Vagina (tissue), 2 donors: ENCODE results near the gene NUB1. TPM values are rescaled to one million over a fixed set of nuclear protein-coding genes. Genes with fewer than 3 reads are reported as not detected.

Experiments
- DNase-seq, 2 donors: peaks; one replicate each; pipeline ENCODE4 v3.0.0-alpha.2; 2017; ENCODE audit errors: extremely low spot score in 2 of 2
- H3K27ac ChIP-seq: fragments of 200-600 bp; sonication (generic); one replicate; pipeline ENCODE4 v1.5.1; 2019
- H3K27me3 ChIP-seq: fragments of 200-600 bp; sonication (generic); one replicate; pipeline ENCODE4 v1.5.1; 2019
- H3K36me3 ChIP-seq, 2 donors: fragments of 200-600 bp; sonication (generic); one replicate each; pipeline ENCODE4 v1.5.1; 2017 to 2019
- H3K4me1 ChIP-seq: fragments of 200-600 bp; sonication (generic); one replicate; pipeline ENCODE4 v1.5.1; 2019
- H3K4me3 ChIP-seq, 2 donors: fragments of 200-600 bp; sonication (generic); 1 replicate in 1 of 2; 2 replicates in 1 of 2; pipeline ENCODE4 v1.5.1; 2016 to 2019
- H3K9me3 ChIP-seq: fragments of 200-600 bp; sonication (generic); one replicate; pipeline ENCODE4 v1.5.1; 2019
- POLR2A ChIP-seq, 2 donors: fragments of 450-650 bp; IDR thresholded peaks; one replicate each; pipeline ENCODE4 v1.6.1; 2017; ENCODE audit warnings: antibody characterized with exemption in 2 of 2, mild to moderate bottlenecking in 2 of 2, moderate library complexity in 2 of 2
- POLR2AphosphoS5 ChIP-seq, 2 donors: sonication (generic); formaldehyde crosslinking; IDR thresholded peaks; one replicate each; pipeline ENCODE4 v1.9.0; 2017; ENCODE audit warnings: antibody characterized with exemption in 2 of 2, mild to moderate bottlenecking in 2 of 2, low read depth in 1 of 2; ENCODE audit not compliant: insufficient read depth in 1 of 2
- intact Hi-C: fragments of 100-400 bp; cut with DNase I; formaldehyde crosslinking; loops from one replicate; pipeline ENCODE4 v1.15.1; 2023
- total RNA-seq: library from RNA; depleted of rRNA; stranded (reverse); fragments of >200 nt; gene quantifications from one replicate; pipeline ENCODE4 v1.2.3, GENCODE V29; 2016
- TF ChIP-seq, protein P1 (sequence below), 3 experiments: fragments of 450-650 bp in 2 of 3; fragments of 200-600 bp in 1 of 3; sonication (generic) in 1 of 3; IDR thresholded peaks; one replicate each; pipeline ENCODE4 v1.5.1; 2017 to 2019; ENCODE audit warnings: antibody characterized with exemption in 3 of 3, mild to moderate bottlenecking in 2 of 3, moderate library complexity in 2 of 3

Gene NUB1
- total RNA-seq, 1 donor from 2014 or later: 46.2 TPM

DNA sequence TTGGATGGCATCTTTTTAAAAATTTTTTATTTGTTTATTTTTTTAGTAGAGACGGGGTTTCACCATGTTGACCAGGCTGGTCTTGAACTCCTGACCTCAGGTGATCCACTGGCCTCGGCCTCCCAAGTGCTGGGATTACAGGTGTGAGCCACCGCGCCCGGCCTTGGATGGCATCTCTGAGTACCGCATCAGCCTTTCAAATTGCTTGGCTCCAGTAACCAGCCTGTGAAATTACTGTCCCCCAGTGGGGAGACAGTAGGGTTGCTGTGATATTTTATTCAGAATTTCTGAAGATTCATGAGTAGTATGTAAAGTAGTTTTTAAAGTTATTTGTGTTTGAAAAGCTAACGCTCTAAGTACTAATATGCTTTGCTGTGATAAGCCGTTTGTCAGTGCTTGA, 1.2 kb downstream of the NUB1 start:
- peak in 1 of 2 donors; percentile 42 for DNase-seq
- peaks cover 30% of the 10 kb centered on the region for H3K4me1 ChIP-seq
- H3K36me3 ChIP-seq: peaks cover 0 to 27% of the 10 kb centered on the region in 2 donors
- no peaks in the 10 kb centered on the region for H3K27me3 ChIP-seq
- H3K4me3 ChIP-seq: peak overlapping the region; percentile 82 to 84
- H3K27ac ChIP-seq: no peak overlapping the region
- no peak for TF ChIP-seq POLR2AphosphoS5 (IDR thresholded peaks at IDR 0.05; ENCODE audit: insufficient read depth in 1 of 2, low read depth in 1 of 2)
- TF ChIP-seq POLR2A (IDR thresholded peaks at IDR 0.05): no peak
- TF ChIP-seq, protein P1, sequence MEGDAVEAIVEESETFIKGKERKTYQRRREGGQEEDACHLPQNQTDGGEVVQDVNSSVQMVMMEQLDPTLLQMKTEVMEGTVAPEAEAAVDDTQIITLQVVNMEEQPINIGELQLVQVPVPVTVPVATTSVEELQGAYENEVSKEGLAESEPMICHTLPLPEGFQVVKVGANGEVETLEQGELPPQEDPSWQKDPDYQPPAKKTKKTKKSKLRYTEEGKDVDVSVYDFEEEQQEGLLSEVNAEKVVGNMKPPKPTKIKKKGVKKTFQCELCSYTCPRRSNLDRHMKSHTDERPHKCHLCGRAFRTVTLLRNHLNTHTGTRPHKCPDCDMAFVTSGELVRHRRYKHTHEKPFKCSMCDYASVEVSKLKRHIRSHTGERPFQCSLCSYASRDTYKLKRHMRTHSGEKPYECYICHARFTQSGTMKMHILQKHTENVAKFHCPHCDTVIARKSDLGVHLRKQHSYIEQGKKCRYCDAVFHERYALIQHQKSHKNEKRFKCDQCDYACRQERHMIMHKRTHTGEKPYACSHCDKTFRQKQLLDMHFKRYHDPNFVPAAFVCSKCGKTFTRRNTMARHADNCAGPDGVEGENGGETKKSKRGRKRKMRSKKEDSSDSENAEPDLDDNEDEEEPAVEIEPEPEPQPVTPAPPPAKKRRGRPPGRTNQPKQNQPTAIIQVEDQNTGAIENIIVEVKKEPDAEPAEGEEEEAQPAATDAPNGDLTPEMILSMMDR (IDR thresholded peaks at IDR 0.05): no peak
- no peaks in the 10 kb centered on the region for H3K9me3 ChIP-seq
- intact Hi-C loops: no loop called here

DNA sequence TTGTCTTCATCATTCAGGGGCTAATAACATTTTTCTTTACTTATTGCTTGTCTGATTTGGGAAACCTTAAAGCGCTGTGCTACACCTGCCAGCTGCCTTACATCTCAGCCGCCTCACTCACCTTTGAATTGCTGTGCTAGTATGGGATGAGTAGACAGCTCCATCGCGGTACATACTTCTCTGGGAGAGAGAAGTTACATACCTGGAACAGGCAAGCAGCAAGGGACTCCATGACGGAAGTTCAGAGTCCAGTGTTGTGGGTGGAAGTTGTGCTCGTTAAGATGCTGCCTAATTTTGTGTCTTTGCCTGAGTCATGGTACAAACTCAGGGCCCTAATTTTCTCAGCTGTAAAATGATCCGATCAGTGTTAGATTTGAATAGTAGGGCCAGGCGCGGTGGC, 1.9 kb downstream of the NUB1 start:
- intact Hi-C loops: no loop called here
- DNase-seq: peak in 1 of 2 donors; percentile 62
- TF ChIP-seq POLR2AphosphoS5 (IDR thresholded peaks at IDR 0.05; ENCODE audit: insufficient read depth in 1 of 2, low read depth in 1 of 2) (no peak), POLR2A (IDR thresholded peaks at IDR 0.05) (no peak)
- TF ChIP-seq, protein P1 (IDR thresholded peaks at IDR 0.05): no peak

DNA sequence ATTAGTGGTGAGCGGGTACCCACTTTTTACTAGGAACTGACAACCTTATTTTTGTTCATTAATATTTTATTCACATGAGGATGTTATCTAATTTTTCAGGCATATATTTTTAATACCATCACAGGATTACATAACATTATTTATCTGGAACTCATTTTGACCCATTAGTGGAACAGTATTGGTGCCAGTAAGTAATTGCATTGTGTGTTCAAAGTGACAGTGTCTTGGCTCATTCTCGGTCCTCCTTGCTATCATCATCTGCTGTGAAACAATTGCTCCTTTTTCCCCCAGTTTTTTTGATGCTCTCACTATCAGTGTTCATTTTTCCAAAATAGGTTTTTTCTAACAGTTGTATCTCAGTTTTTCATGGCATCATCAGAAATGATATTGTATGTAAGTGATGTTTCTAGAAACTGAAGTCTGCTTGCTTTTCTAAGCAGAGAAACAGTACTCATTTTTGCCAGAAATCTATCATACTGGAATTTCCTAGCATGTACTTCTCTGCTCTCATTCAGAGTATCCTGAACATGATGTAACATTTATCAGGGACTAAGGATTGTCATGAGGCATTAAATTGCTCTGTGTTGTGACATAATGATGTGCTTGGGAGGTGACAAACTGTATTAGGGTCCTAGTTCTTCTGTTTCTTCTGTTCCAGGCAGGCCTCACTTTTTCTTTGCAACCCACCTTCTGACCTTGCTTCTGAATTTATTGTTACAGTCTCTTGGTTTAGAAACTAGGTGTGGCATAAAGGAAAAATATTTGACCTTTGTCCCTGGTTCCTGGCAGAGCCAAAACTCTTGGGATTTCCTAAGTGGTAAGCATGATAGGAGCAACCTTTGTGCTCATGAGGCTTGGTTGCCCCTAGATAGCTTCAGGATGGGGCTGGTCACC, 4.2 kb downstream of the NUB1 start:
- H3K4me3 ChIP-seq: no peak overlapping the region
- intact Hi-C loops: loop anchor here (5.0 kb wide), 1 partner anchor 34 kb away; no protein-coding TSS in a partner anchor
- no peaks in the 10 kb centered on the region for H3K27me3 ChIP-seq
- H3K27ac ChIP-seq: no peak overlapping the region
- no peaks in the 10 kb centered on the region for H3K9me3 ChIP-seq
- peaks cover 25% of the 10 kb centered on the region for H3K4me1 ChIP-seq
- TF ChIP-seq, protein P1 (IDR thresholded peaks at IDR 0.05): no peak
- TF ChIP-seq POLR2AphosphoS5 (IDR thresholded peaks at IDR 0.05; ENCODE audit: insufficient read depth in 1 of 2, low read depth in 1 of 2) (no peak), POLR2A (IDR thresholded peaks at IDR 0.05) (no peak)
- peaks cover 0 to 33% of the 10 kb centered on the region in 2 donors for H3K36me3 ChIP-seq
- DNase-seq: no peak

More for the DNA sequence above, 1.9 kb downstream of the NUB1 start:
- H3K4me1 ChIP-seq: peaks cover 30% of the 10 kb centered on the region
- H3K4me3 ChIP-seq: no peak overlapping the region
- H3K36me3 ChIP-seq: peaks cover 0 to 31% of the 10 kb centered on the region in 2 donors
- no peak overlapping the region for H3K27ac ChIP-seq
- H3K27me3 ChIP-seq: no peaks in the 10 kb centered on the region
- H3K9me3 ChIP-seq: no peaks in the 10 kb centered on the region

DNA sequence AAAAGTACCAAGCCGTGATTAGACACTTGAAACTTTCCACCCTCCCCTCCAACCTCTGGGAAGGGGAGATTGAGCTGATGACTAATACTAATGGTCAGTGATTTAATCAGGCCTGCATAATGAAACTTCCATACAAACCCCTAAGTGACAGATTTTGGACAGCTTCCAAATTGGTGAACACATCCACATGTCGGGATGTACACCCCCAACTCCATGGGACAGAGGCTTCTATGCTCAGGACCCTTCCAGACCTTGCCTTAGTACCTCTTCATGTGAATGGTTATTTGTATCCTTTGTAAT, 4.8 kb downstream of the NUB1 start:
- intact Hi-C loops: loop anchor here (5.0 kb wide), 1 partner anchor 34 kb away; no protein-coding TSS in a partner anchor
- Histone ChIP-seq H3K27ac (no peak overlapping the region), H3K9me3 (no peaks in the 10 kb centered on the region), H3K4me3 (no peak overlapping the region), H3K4me1 (peaks cover 23% of the 10 kb centered on the region), H3K27me3 (no peaks in the 10 kb centered on the region), H3K36me3 (peaks cover 0 to 39% of the 10 kb centered on the region in 2 donors)
- no peak for TF ChIP-seq POLR2A (IDR thresholded peaks at IDR 0.05)
- TF ChIP-seq POLR2AphosphoS5 (IDR thresholded peaks at IDR 0.05; ENCODE audit: insufficient read depth in 1 of 2, low read depth in 1 of 2): no peak
- TF ChIP-seq, protein P1 (IDR thresholded peaks at IDR 0.05): no peak
- no peak for DNase-seq

DNA sequence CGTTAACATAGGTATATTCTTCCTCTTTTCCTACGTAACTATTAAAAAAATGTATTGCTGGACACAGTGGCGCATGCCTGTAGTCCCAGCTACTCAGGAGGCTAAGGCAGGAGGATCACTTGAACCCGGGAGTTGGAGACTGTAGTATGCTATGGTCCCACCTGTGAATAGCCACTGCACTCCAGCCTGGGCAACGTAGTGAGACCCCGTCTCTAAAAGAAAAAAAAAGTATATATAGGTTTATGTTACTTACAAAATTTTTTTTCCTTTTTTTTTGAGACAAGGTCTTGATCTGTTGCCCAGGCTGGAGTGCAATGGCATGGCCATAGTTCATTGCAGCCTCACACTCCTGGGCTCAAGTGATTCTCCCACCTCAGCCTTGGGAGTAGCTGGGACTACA, 5.6 kb downstream of the NUB1 start:
- TF ChIP-seq POLR2A (IDR thresholded peaks at IDR 0.05) (no peak), POLR2AphosphoS5 (IDR thresholded peaks at IDR 0.05; ENCODE audit: insufficient read depth in 1 of 2, low read depth in 1 of 2) (no peak)
- TF ChIP-seq, protein P1 (IDR thresholded peaks at IDR 0.05): no peak
- peaks cover 0 to 47% of the 10 kb centered on the region in 2 donors for H3K36me3 ChIP-seq
- DNase-seq: no peak
- no peak overlapping the region for H3K27ac ChIP-seq
- no peaks in the 10 kb centered on the region for H3K9me3 ChIP-seq
- no peak overlapping the region for H3K4me3 ChIP-seq
- intact Hi-C loops: loop anchor here (5.0 kb wide), 1 partner anchor 35 kb away; no protein-coding TSS in a partner anchor
- no peaks in the 10 kb centered on the region for H3K27me3 ChIP-seq
- peaks cover 22% of the 10 kb centered on the region for H3K4me1 ChIP-seq
